Kidney (tissue), 14 donors: Measurements from ENCODE around the gene PPP1R13L. TPM values are rescaled to one million over a fixed set of nuclear protein-coding genes. Genes with fewer than 3 reads are reported as not detected.

Experiments
- DNase-seq, 5 donors: peaks; one replicate each; pipeline ENCODE4 v3.0.0-alpha.2; 2013 to 2020
- FAIRE-seq: peaks from 2 replicates; lab custom pipeline; 2012; peaks lifted over from hg19 to GRCh38; lab: Jason Lieb, UNC
- H3K27ac ChIP-seq, 2 donors: one replicate each; pipeline ENCODE4 v1.7.0; 2013; ENCODE audit warnings: low read depth in 2 of 2, low read length in 2 of 2, inconsistent platforms in 1 of 2
- H3K27me3 ChIP-seq: one replicate; pipeline ENCODE4 v1.7.1; 2013; ENCODE audit warnings: low read length, inconsistent platforms; ENCODE audit not compliant: control insufficient read depth, insufficient read depth
- H3K36me3 ChIP-seq, 3 donors: one replicate each; pipeline versions ENCODE4 v1.7.0 to v1.7.1; 2013; ENCODE audit warnings: low read length in 3 of 3, control low read depth in 1 of 3, inconsistent platforms in 1 of 3; ENCODE audit not compliant: insufficient read depth in 3 of 3, control insufficient read depth in 2 of 3
- H3K4me1 ChIP-seq, 3 donors: one replicate each; pipeline versions ENCODE4 v1.7.0 to v1.7.1; 2013; ENCODE audit warnings: low read length in 3 of 3, inconsistent platforms in 1 of 3, low read depth in 1 of 3; ENCODE audit not compliant: control insufficient read depth in 2 of 3, insufficient read depth in 2 of 3
- H3K4me3 ChIP-seq, 3 donors: one replicate each; pipeline versions ENCODE4 v1.7.0 to v1.8.1; 2013; ENCODE audit warnings: low read length in 3 of 3, control low read depth in 1 of 3, inconsistent platforms in 1 of 3
- H3K9ac ChIP-seq, 3 donors: one replicate each; pipeline versions ENCODE4 v1.7.0 to v1.7.1; 2013; ENCODE audit warnings: low read length in 3 of 3, control low read depth in 1 of 3, inconsistent platforms in 1 of 3
- H3K9me3 ChIP-seq, 3 donors: one replicate each; pipeline versions ENCODE4 v1.7.0 to v1.7.1; 2013; ENCODE audit warnings: low read length in 3 of 3, control low read depth in 1 of 3, inconsistent platforms in 1 of 3; ENCODE audit not compliant: control insufficient read depth in 2 of 3, insufficient read depth in 1 of 3
- CTCF ChIP-seq: IDR thresholded peaks from 3 replicates; pipeline ENCODE4 v1.5.1; 2012; ENCODE audit warnings: mild to moderate bottlenecking, moderate library complexity, borderline replicate concordance; ENCODE audit not compliant: insufficient read depth; ENCODE audit errors: extremely low read depth
- intact Hi-C: fragments of 100-400 bp; cut with DNase I; formaldehyde crosslinking; loops from one replicate; pipeline ENCODE4 v1.11.1; 2022
- polyA plus RNA-seq: library from polyadenylated mRNA; stranded (reverse); fragments of 350-450 nt; fragmentation: Illumina TruSeq; extraction: RNeasy Lipid Tissue Mini Kit (QIAGEN cat#74804); gene quantifications from one replicate; pipeline ENCODE4 v1.2.3, GENCODE V29; 2014; ENCODE audit warnings: low read depth, low replicate concordance; ENCODE audit not compliant: insufficient read depth
- total RNA-seq: library from RNA; stranded (reverse); fragmentation: NEBNext Ultra II Directional; extraction: Animal tissue kit (Norgen Biotek cat#: 25700); gene quantifications from one replicate; pipeline ENCODE4 v1.2.1, GENCODE V29; 2021
- donor health status: control.
- donor health status: control.
- donor health status: control.
- donor health status: control.
- donor health status: control.
- donor health status: DM: yes; HTN: yes; CAD: no.
- donor health status: Normal renal cell carcinoma (clear cell type).

Gene PPP1R13L
- total and polyA plus RNA-seq, 2 donors from 2014 or later: 21.4 to 32.4 TPM

GRCh38 chr19:45444318-45445041 is 39.6 kb upstream of the PPP1R13L start:
- Histone ChIP-seq H3K9ac (peak overlapping the region in 2 of 3 donors; percentile 10 to 73), H3K27me3 (no peaks in the 10 kb centered on the region), H3K9me3 (no peaks in the 10 kb centered on the region), H3K4me1 (peaks cover 0 to 10% (median 5%) of the 10 kb centered on the region in 3 donors), H3K4me3 (peak overlapping the region; percentile 12 to 48 (median 28)), H3K27ac (peak overlapping the region; percentile 63 to 80), H3K36me3 (no peaks in the 10 kb centered on the region)
- FAIRE-seq: no peak
- DNase-seq: peak; percentile 93 to 97 (median 94)
- intact Hi-C loops: no loop called here
- no peak for TF ChIP-seq CTCF

DNA sequence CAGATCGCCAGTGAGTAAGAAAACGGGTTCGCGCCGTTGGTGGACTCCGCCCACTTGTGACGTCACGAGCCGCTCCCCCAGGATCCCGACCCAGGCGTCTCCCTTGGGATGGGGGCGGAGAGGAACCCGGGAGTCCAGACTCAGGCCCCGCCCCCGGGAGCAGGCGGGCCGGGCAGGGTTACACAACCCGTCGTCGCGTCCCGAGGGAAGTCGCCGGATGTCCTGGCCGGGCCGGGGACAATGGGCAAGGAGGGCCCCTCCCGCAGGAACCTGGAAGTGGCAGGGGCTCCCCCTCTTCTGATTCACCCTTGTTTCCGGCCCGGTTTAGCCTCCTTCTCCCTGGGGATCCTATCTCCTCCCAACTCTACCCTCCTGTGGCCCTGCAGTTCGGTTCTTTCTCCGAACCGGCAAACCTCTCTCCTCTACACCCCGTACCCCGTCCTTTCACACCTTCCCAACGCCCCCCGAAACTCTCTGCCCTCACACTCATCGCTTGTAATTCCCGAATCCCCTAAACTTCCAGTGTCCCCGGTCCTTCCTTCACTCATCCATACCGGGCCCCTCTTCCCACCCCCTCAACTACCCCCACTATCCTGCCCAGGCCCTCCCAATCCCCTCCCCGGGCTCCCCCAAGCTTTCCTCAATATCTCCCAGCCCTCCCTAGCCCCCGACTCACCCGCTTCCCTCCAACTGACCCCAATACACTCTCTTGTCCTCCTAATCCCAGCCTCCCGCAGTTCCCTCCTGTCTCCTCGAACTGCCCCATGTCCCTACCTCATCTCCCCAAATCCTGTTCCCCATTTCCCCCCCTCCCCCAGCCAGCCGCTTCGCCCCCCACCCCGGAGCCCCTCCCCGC is 38.8 kb upstream of the PPP1R13L start:
- DNase-seq: peak; percentile 93 to 99 (median 97)
- FAIRE-seq: no peak

GRCh38 chr19:45442778-45443461 is 38.1 kb upstream of the PPP1R13L start:
- no peak for FAIRE-seq
- no peaks in the 10 kb centered on the region for H3K36me3 ChIP-seq
- peaks cover 0 to 10% (median 5%) of the 10 kb centered on the region in 3 donors for H3K4me1 ChIP-seq
- intact Hi-C loops: no loop called here
- DNase-seq: peak in 4 of 5 donors; percentile 40 to 77 (median 62)
- H3K27me3 ChIP-seq: no peaks in the 10 kb centered on the region
- H3K9me3 ChIP-seq: no peaks in the 10 kb centered on the region
- H3K9ac ChIP-seq: peak overlapping the region in 2 of 3 donors; percentile 43 to 45
- H3K4me3 ChIP-seq: peak overlapping the region; percentile 40 to 66 (median 52)
- peak overlapping the region; percentile 64 to 93 for H3K27ac ChIP-seq
- TF ChIP-seq CTCF: no peak

More for the DNA sequence above, 38.8 kb upstream of the PPP1R13L start:
- H3K27me3 ChIP-seq: no peaks in the 10 kb centered on the region
- peak overlapping the region; percentile 80 to 96 for H3K27ac ChIP-seq
- H3K9ac ChIP-seq: peak overlapping the region; percentile 43 to 57 (median 53)
- no peaks in the 10 kb centered on the region for H3K36me3 ChIP-seq
- intact Hi-C loops: no loop called here
- no peak for TF ChIP-seq CTCF
- no peaks in the 10 kb centered on the region for H3K9me3 ChIP-seq
- peaks cover 0 to 10% (median 5%) of the 10 kb centered on the region in 3 donors for H3K4me1 ChIP-seq
- H3K4me3 ChIP-seq: peak overlapping the region; percentile 62 to 66 (median 63)
